WTC11 (cell line): ENCODE measurements around the gene PRKX. TPM values are rescaled to one million over a fixed set of nuclear protein-coding genes. Genes with fewer than 3 reads are reported as not detected.

ENCODE experiments used
- ATAC-seq: fragments of 200-7000 bp; cut with Tn5 transposase; 2 replicates; pipeline ENCODE4 v1.10.0; 2021; ENCODE audit warnings: mild to moderate bottlenecking, moderate library complexity
- CTCF ChIA-PET: fragments of 300-600 bp; sonication (Branson Sonifier 250); formaldehyde crosslinking; loops from one replicate; lab custom pipeline; 2021; ENCODE audit warnings: antibody characterized with exemption; lab: Charles Lee
- POLR2A ChIA-PET: fragments of 350-600 bp; sonication (Branson Sonifier 250); formaldehyde crosslinking; loops from one replicate; lab custom pipeline; 2021; ENCODE audit warnings: antibody characterized with exemption; lab: Charles Lee
- DNase-seq: peaks from one replicate; pipeline ENCODE4 v3.0.0; 2021; ENCODE audit warnings: low spot score
- H3K27ac Mint-ChIP-seq: 2 replicates; pipeline ENCODE4 v1.8.0; 2021; ENCODE audit warnings: mixed read lengths
- H3K27me3 Mint-ChIP-seq: 2 replicates; pipeline ENCODE4 v1.8.0; 2021; ENCODE audit warnings: low read depth, mild to moderate bottlenecking, moderate library complexity, mixed read lengths
- H3K36me3 Mint-ChIP-seq: 2 replicates; pipeline ENCODE4 v1.8.0; 2021; ENCODE audit warnings: mixed read lengths
- H3K4me1 Mint-ChIP-seq: 2 replicates; pipeline ENCODE4 v1.8.0; 2022; ENCODE audit warnings: mixed read lengths
- H3K4me3 Mint-ChIP-seq: 2 replicates; pipeline ENCODE4 v1.8.0; 2021; ENCODE audit warnings: mild to moderate bottlenecking, moderate library complexity, mixed read lengths
- H3K9me3 Mint-ChIP-seq: 2 replicates; pipeline ENCODE4 v1.8.0; 2021; ENCODE audit warnings: mixed read lengths
- ATF6 ChIP-seq: sonication (generic); formaldehyde crosslinking; IDR thresholded peaks from 2 replicates; pipeline ENCODE4 v1.8.1; 2023; ENCODE audit warnings: mild to moderate bottlenecking, missing genetic modification reagents
- CREM ChIP-seq: sonication (generic); formaldehyde crosslinking; IDR thresholded peaks from 2 replicates; pipeline ENCODE4 v1.8.1; 2022; ENCODE audit warnings: mild to moderate bottlenecking, missing genetic modification reagents, moderate library complexity
- E2F4 ChIP-seq: sonication (generic); formaldehyde crosslinking; IDR thresholded peaks from 2 replicates; pipeline ENCODE4 v1.8.1; 2022; ENCODE audit warnings: low read depth, mild to moderate bottlenecking, moderate library complexity, missing genetic modification reagents, borderline replicate concordance
- E2F5 ChIP-seq: sonication (generic); formaldehyde crosslinking; IDR thresholded peaks from 2 replicates; pipeline ENCODE4 v1.8.1; 2022; ENCODE audit warnings: mild to moderate bottlenecking, moderate library complexity, missing genetic modification reagents
- FOXK1 ChIP-seq: sonication (generic); formaldehyde crosslinking; IDR thresholded peaks from 2 replicates; pipeline ENCODE4 v1.8.0; 2022; ENCODE audit warnings: mild to moderate bottlenecking, moderate library complexity, missing genetic modification reagents
- FOXP1 ChIP-seq: sonication (generic); formaldehyde crosslinking; IDR thresholded peaks from 2 replicates; pipeline ENCODE4 v1.8.0; 2022; ENCODE audit warnings: missing genetic modification reagents, mild to moderate bottlenecking, moderate library complexity, borderline replicate concordance
- GTF2I ChIP-seq: fragments of 250-450 bp; sonication (Bioruptor Pico); conservative IDR thresholded peaks from 2 replicates; pipeline ENCODE4 v1.4.0; 2021; ENCODE audit warnings: mild to moderate bottlenecking
- JUN ChIP-seq: sonication (generic); formaldehyde crosslinking; IDR thresholded peaks from 2 replicates; pipeline ENCODE4 v1.8.0; 2023; ENCODE audit warnings: mild to moderate bottlenecking, missing genetic modification reagents
- KAT7 ChIP-seq: sonication (generic); formaldehyde crosslinking; IDR thresholded peaks from 2 replicates; pipeline ENCODE4 v1.8.1; 2023; ENCODE audit warnings: missing genetic modification reagents, mild to moderate bottlenecking, borderline replicate concordance
- MXD4 ChIP-seq: fragments of 250-450 bp; sonication (Bioruptor Pico); IDR thresholded peaks from 2 replicates; pipeline ENCODE4 v1.8.0; 2021; ENCODE audit warnings: mild to moderate bottlenecking, moderate library complexity, borderline replicate concordance
- MYBL2 ChIP-seq: sonication (generic); formaldehyde crosslinking; IDR thresholded peaks from 2 replicates; pipeline ENCODE4 v1.8.1; 2023; ENCODE audit warnings: mild to moderate bottlenecking, moderate library complexity, missing genetic modification reagents
- NFE2L1 ChIP-seq: sonication (generic); formaldehyde crosslinking; IDR thresholded peaks from 2 replicates; pipeline ENCODE4 v1.8.1; 2023; ENCODE audit warnings: missing genetic modification reagents
- NR3C1 ChIP-seq: sonication (generic); formaldehyde crosslinking; conservative IDR thresholded peaks from 2 replicates; pipeline ENCODE4 v1.8.1; 2023; ENCODE audit warnings: low read depth, mild to moderate bottlenecking, missing genetic modification reagents
- PRDM15 ChIP-seq: sonication (generic); formaldehyde crosslinking; IDR thresholded peaks from 2 replicates; pipeline ENCODE4 v1.8.0; 2022; ENCODE audit warnings: missing genetic modification reagents
- PREB ChIP-seq: sonication (generic); formaldehyde crosslinking; IDR thresholded peaks from 2 replicates; pipeline ENCODE4 v1.8.1; 2022; ENCODE audit warnings: mild to moderate bottlenecking, missing genetic modification reagents, moderate library complexity, borderline replicate concordance
- PRRX2 ChIP-seq: fragments of 250-450 bp; sonication (Bioruptor Pico); IDR thresholded peaks from 2 replicates; pipeline ENCODE4 v1.8.0; 2021; ENCODE audit warnings: mild to moderate bottlenecking
- SMAD3 ChIP-seq: sonication (generic); formaldehyde crosslinking; IDR thresholded peaks from 2 replicates; pipeline ENCODE4 v1.8.0; 2022; ENCODE audit warnings: missing genetic modification reagents, mild to moderate bottlenecking, borderline replicate concordance
- SOX15 ChIP-seq: fragments of 250-450 bp; sonication (Bioruptor Pico); IDR thresholded peaks from 2 replicates; pipeline ENCODE4 v1.9.0; 2021; ENCODE audit warnings: mild to moderate bottlenecking
- STAT6 ChIP-seq: sonication (generic); formaldehyde crosslinking; conservative IDR thresholded peaks from 2 replicates; pipeline ENCODE4 v1.8.1; 2023; ENCODE audit warnings: mild to moderate bottlenecking, low read depth, missing genetic modification reagents, moderate library complexity
- TEAD1 ChIP-seq: sonication (generic); formaldehyde crosslinking; IDR thresholded peaks from 2 replicates; pipeline ENCODE4 v1.8.0; 2022; ENCODE audit warnings: mild to moderate bottlenecking, missing genetic modification reagents
- ZMAT4 ChIP-seq: fragments of 250-450 bp; sonication (Bioruptor Pico); IDR thresholded peaks from 2 replicates; pipeline ENCODE4 v1.9.0; 2021; ENCODE audit warnings: mild to moderate bottlenecking
- ZNF263 ChIP-seq: sonication (generic); formaldehyde crosslinking; IDR thresholded peaks from 2 replicates; pipeline ENCODE4 v1.8.1; 2022; ENCODE audit warnings: low read depth, mild to moderate bottlenecking, moderate library complexity, missing genetic modification reagents
- ZNF423 ChIP-seq: fragments of 250-450 bp; sonication (Bioruptor Pico); IDR thresholded peaks from 2 replicates; pipeline ENCODE4 v2.1.2; 2022; ENCODE audit warnings: mild to moderate bottlenecking, moderate library complexity
- total RNA-seq: library from RNA; stranded (reverse); gene quantifications from 3 replicates; pipeline ENCODE4 v1.2.3, GENCODE V29; 2021

Gene PRKX
- total RNA-seq, 1 experiment from 2014 or later: 66.6 TPM

- Mint-ChIP-seq H3K4me1 (peaks cover 7% of the 10 kb centered on the region), H3K27ac (no peak overlapping the region), H3K4me3 (no peak overlapping the region), H3K36me3 (no peaks in the 10 kb centered on the region), H3K27me3 (peaks cover 21% of the 10 kb centered on the region), H3K9me3 (no peaks in the 10 kb centered on the region)
- ChIA-PET CTCF (no interaction called here), POLR2A (no interaction called here)
- ATAC-seq (no peak), DNase-seq (no peak)
- TF ChIP-seq TEAD1 (CRISPR knock-in tag) (no peak), MXD4 (CRISPR knock-in tag) (no peak), FOXK1 (CRISPR knock-in tag) (no peak), NFE2L1 (CRISPR knock-in tag) (no peak), ZNF423 (CRISPR knock-in tag) (no peak), STAT6 (CRISPR knock-in tag) (no peak), ATF6 (no peak), KAT7 (CRISPR knock-in tag) (no peak), SMAD3 (CRISPR knock-in tag) (no peak), JUN (CRISPR knock-in tag) (no peak), CREM (no peak), ZMAT4 (CRISPR knock-in tag) (no peak), PREB (CRISPR knock-in tag) (no peak), MYBL2 (CRISPR knock-in tag) (no peak), PRRX2 (CRISPR knock-in tag) (no peak), SOX15 (CRISPR knock-in tag) (no peak), NR3C1 (CRISPR knock-in tag) (no peak), ZNF263 (CRISPR knock-in tag) (no peak)
These were observed 124.0 kb downstream of the PRKX start for GRCh38 chrX:3589474-3589873.

- ChIA-PET POLR2A (no interaction called here), CTCF (no interaction called here)
- no peak overlapping the region for H3K27ac Mint-ChIP-seq
- H3K27me3 Mint-ChIP-seq: peaks cover 55% of the 10 kb centered on the region
- H3K4me1 Mint-ChIP-seq: peaks cover 6% of the 10 kb centered on the region; the same call in 1 of the 2 replicates
- no peak for ATAC-seq
- H3K4me3 Mint-ChIP-seq: no peak overlapping the region
- H3K36me3 Mint-ChIP-seq: no peaks in the 10 kb centered on the region
- no peaks in the 10 kb centered on the region for H3K9me3 Mint-ChIP-seq
- no peak for DNase-seq
- TF ChIP-seq GTF2I (no peak), PRDM15 (CRISPR knock-in tag) (no peak), SOX15 (CRISPR knock-in tag) (no peak), FOXP1 (CRISPR knock-in tag) (no peak), E2F5 (CRISPR knock-in tag) (no peak), ZNF423 (CRISPR knock-in tag) (no peak), E2F4 (no peak)
These were observed 127.7 kb downstream of the PRKX start for GRCh38 chrX:3585719-3586118.
